Measurements from ENCODE around the gene MUC12.
A peak's percentile ranks its signal among the peaks of the same experiment; 100 is the strongest.
"Not testable (repeated sequence)": the region's sequence is repeated elsewhere in the genome, so short reads cannot be mapped to it uniquely, and the experiment has no call there.

The MUC12 gene

GRCh38 chr7:100978300-100978699 lies 8.9 kb downstream of the MUC12 start:
- Histone ChIP-seq H3K4me3 (no peak overlapping the region), H3K27ac (no peak overlapping the region)

DNA sequence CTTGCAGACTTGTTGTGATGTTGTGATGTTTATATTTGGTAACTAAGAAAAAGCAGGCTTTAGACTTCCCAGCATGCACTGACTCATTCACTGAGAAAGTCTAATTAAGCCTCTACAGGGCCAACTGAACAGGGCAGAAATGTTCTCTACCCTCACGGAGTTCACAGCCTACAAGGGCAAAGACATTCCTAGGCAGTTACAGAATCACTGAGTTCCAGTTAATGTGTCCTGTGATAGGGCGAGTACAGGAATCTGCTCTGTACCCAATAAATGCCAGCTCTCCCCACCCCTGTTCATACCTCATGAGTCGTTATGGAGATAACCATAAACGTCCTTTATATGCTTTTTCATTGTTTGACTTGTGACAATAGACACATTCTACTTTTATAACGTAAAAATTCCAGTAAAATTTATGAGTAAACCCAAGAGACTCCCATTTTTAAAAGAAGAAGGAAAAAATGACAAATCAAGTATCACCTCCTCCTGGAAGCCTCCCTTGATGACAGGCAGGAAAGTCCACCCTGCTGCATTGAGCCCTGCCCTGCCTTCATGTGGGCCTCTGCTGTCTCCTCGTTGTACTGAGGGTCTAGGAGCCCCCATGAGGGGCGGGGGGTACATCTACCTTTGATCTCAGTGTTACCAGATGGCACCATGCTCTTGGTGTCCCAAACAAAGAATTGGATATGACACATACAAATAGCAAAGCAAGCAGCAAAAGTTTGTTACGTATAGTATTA lies 14.3 kb downstream of the MUC12 start:
- no peak overlapping the region for H3K27ac ChIP-seq

DNA sequence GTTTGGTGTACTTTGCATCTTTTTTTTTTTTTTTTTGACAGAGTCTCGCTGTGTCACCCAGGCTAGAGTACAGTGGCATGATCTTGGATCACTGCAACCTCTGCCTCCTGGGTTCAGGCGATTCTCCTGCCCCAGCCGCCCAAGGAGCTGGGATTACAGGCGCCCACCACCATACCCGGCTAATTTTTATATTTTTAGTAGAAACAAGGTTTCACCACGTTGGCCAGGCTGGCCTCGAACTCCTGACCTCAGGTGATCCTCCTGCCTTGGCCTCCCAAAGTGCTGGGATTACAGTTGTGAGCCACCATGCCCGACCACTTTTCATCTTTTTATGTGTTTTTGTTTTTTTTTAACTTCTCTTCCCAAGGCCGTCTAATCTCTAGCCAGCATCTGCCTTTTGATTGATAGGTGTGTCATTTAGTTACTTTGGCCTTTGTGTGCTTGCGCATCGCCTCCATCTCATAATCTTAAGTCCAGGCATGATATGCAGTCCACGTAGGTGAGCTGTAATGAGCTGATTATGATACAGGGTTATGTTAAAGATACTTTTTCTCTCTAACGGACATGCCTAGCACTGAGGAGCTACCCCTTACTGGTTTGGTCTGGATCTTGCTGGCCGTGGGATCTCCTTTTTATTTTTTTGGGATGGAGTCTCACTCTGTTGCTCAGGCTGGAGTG lies 15.0 kb downstream of the MUC12 start:
- not testable (repeated sequence) for H3K27ac ChIP-seq, H3K4me3 ChIP-seq

More for the DNA sequence above, 14.3 kb downstream of the MUC12 start:
- no peak overlapping the region for H3K4me3 ChIP-seq

DNA sequence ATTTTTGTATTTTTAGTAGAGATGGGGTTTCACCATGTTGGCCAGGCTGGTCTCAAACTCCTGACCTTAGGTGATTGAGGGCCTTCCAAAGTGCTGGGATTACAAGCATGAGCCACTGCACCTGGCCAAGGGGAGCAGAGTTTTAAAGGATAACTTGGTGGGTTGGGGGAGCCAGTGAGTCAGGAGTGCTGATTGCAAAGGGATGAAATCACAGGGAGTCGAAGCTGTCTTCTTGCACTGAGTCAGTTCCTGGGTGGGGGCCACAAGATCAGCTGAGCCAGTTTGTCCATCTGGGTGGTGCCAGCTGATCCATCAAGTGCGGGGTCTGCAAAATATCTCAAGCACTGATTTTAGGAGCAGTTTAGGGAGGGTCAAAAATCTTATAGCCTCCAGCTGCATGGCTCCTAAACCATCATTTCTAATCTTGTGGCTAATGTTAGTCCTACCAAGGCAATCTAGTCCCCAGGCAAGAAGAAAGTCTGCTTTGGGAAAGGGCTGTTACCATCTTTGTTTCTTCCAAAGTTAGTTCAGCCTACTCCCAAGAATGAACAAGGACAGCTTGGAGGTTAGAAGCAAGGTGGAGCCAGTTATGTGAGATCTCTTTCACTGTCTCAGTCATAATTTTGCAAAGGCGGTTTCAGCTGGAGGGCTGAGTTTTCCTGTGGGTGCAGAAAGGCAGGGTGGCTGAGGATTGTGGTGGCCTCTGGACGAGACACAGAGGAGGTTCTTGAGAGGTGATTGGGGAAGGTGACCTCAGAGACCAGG lies 15.8 kb downstream of the MUC12 start:
- not testable (repeated sequence) for H3K27ac ChIP-seq, H3K4me3 ChIP-seq

GRCh38 chr7:100991631-100992030 lies 22.3 kb downstream of the MUC12 start:
- Histone ChIP-seq H3K4me3 (no peak overlapping the region), H3K27ac (no peak overlapping the region)

GRCh38 chr7:100992280-100992679 lies 22.9 kb downstream of the MUC12 start:
- not testable (repeated sequence) for H3K27ac ChIP-seq, H3K4me3 ChIP-seq

DNA sequence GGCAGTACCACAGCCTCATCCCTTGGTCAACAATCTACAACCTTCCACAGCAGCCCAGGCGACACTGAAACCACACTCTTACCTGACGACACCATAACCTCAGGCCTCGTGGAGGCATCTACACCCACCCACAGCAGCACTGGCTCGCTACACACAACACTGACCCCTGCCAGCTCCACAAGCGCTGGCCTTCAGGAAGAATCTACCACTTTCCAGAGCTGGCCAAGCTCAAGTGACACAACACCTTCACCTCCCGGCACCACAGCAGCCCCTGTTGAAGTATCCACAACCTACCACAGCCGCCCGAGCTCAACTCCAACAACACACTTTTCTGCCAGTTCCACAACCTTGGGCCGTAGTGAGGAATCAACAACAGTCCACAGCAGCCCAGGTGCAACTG lies 25.3 kb downstream of the MUC12 start:
- not testable (repeated sequence) for H3K4me3 ChIP-seq, H3K27ac ChIP-seq

DNA sequence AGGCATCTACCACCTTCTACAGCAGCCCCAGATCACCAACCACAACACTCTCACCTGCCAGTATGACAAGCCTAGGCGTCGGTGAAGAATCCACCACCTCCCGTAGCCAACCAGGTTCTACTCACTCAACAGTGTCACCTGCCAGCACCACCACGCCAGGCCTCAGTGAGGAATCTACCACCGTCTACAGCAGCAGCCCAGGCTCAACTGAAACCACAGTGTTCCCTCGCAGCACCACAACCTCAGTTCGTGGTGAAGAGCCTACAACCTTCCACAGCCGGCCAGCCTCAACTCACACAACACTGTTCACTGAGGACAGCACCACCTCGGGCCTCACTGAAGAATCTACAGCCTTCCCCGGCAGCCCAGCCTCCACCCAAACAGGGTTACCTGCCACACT lies 29.2 kb downstream of the MUC12 start:
- H3K4me3 ChIP-seq, H3K27ac ChIP-seq: not testable (repeated sequence)

- not testable (repeated sequence) for H3K27ac ChIP-seq, H3K4me3 ChIP-seq
These were observed 30.0 kb downstream of the MUC12 start for GRCh38 chr7:100999334-100999733.

GRCh38 chr7:101000025-101000424 lies 30.7 kb downstream of the MUC12 start:
- not testable (repeated sequence) for H3K27ac ChIP-seq, H3K4me3 ChIP-seq

GRCh38 chr7:101002333-101002732 lies 33.0 kb downstream of the MUC12 start:
- not testable (repeated sequence) for H3K27ac ChIP-seq, H3K4me3 ChIP-seq

DNA sequence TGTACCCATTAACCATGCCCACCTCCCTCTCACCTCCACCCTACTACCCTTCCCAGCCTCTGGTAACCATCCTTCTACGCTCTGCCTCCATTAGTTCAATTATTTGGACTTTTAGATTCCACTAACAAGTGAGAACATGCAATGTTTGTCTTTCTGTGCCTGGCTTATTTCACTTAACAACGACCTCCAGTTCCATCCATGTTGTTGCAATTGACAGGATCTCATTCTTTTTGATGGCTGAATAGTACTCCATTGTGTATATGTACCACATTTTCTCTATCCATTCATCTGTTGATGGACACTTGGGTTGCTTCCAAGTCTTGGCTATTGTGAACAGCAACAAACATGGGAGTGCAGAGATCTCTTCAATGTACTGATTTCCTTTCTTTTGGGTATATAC lies 38.0 kb downstream of the MUC12 start:
- H3K27ac ChIP-seq, H3K4me3 ChIP-seq: not testable (repeated sequence)

DNA sequence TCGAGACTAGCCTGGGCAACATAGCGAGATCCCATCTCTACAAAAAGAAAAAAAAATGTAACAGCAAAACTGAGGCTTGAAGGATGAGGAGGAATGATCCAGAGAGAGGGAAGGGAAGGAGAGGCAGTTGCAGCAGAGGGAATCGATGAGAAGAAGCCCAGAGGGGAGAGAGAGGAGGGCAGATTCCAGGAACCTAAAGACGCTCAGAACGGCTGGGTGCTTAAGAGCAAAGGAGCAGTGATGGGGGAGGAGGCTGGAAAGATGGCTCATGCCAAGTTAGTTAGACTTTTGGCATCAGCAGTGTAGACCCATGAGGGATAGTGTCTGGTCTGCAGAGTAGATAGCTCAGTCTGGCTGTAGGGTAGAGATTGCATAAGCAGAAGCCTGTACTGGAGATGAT lies 40.3 kb downstream of the MUC12 start:
- H3K27ac ChIP-seq = no peak overlapping the region

DNA sequence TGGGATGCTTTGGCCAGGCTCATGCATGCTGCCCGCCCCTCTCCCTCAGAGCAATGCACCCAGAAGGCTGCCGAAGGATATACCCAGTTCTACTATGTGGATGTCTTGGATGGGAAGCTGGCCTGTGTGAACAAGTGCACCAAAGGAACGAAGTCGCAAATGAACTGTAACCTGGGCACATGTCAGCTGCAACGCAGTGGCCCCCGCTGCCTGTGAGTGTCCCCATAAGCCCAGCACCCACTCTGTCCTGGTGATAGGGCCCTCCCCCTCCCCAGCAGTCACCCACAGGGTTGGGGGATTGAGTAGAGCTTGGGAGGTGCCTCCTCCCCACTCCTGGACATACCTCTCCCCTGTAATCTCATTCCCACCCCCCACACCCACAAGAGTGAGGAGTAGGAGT lies 43.6 kb downstream of the MUC12 start:
- Histone ChIP-seq H3K27ac (no peak overlapping the region), H3K4me3 (no peak overlapping the region)

More for the DNA sequence above, 40.3 kb downstream of the MUC12 start:
- no peak overlapping the region for H3K4me3 ChIP-seq

GRCh38 chr7:101015626-101016025 lies 46.3 kb downstream of the MUC12 start:
- H3K4me3 ChIP-seq = no peak overlapping the region
- H3K27ac ChIP-seq = no peak overlapping the region

- Histone ChIP-seq H3K27ac (peak overlapping the region; percentile 21 to 90 (median 70)), H3K4me3 (peak overlapping the region; percentile 20 to 49 (median 38))
These were observed 47.9 kb downstream of the MUC12 start for GRCh38 chr7:101017064-101017777.

DNA sequence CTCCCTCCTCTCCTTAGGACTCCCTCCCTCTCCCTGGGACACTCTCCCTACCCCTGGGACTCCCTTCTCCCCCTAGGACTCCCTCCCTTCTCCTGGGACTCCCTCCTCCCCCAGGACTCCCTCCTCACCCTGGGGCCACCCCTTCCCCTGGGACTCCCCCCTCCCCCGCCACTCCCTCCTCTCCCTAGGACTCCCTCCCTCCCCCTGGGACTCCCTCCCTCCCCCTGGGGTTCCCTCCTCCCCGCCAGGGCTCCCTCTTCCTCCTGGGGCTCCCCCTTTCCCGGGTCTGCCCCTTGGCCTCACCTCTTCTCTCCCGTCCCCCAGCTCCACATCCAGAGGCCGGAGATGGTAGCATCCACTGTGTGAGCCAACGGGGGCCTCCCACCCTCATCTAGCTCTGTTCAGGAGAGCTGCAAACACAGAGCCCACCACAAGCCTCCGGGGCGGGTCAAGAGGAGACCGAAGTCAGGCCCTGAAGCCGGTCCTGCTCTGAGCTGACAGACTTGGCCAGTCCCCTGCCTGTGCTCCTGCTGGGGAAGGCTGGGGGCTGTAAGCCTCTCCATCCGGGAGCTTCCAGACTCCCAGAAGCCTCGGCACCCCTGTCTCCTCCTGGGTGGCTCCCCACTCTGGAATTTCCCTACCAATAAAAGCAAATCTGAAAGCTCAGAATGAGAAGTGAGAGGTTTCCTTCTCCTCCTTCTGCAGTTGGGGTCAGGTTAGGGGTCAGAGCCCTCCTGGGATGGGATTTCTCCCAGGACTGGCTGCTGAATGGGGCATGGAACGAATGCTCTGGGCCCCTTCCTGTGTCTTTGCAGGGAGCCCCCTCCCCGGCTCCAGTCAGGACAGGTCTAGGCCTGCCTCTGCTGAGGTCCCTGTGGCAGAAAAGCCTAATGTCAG lies 49.2 kb downstream of the MUC12 start:
- Histone ChIP-seq H3K4me3 (no peak overlapping the region), H3K27ac (peak overlapping the region in 7 of 21 experiments; percentile 13 to 60 (median 45))

GRCh38 chr7:101020444-101020843 lies 51.1 kb downstream of the MUC12 start:
- no peak overlapping the region for H3K27ac ChIP-seq
- H3K4me3 ChIP-seq = no peak overlapping the region

- no peak overlapping the region for H3K4me3 ChIP-seq
- no peak overlapping the region for H3K27ac ChIP-seq
These were observed 52.3 kb downstream of the MUC12 start for GRCh38 chr7:101021703-101022102.

All from skin epidermis (tissue), 12 donors.